A549 (cell line): ENCODE results near the gene CCDC187. TPM values are rescaled to one million over a fixed set of nuclear protein-coding genes. Genes with fewer than 3 reads are reported as not detected.

Experiments used
- ATAC-seq, 2 experiments: fragments of 200-7000 bp in 1 of 2; fragments of >200 bp in 1 of 2; cut with Nextera tagmentation in 1 of 2; cut with Tn5 transposase in 1 of 2; 3 replicates each; pipeline versions ENCODE4 v1.8.0 to v1.9.1; 2018 to 2020; ENCODE audit warnings: mild to moderate bottlenecking in 1 of 2, moderate library complexity in 1 of 2
- CTCF ChIA-PET: fragments of 300-600 bp; sonication (Branson Sonifier 250); formaldehyde crosslinking; extraction: SDS; loops from one replicate; lab custom pipeline; 2021; ENCODE audit warnings: antibody characterized with exemption, inconsistent platforms; lab: Yijun Ruan, JAX
- POLR2A ChIA-PET: fragments of 350-600 bp; formaldehyde crosslinking; extraction: SDS; loops from one replicate; lab custom pipeline; 2021; ENCODE audit warnings: antibody characterized with exemption, inconsistent platforms; lab: Yijun Ruan, JAX
- DNase-seq, 2 experiments: peaks; one replicate each; pipeline versions ENCODE4 v3.0.0 to v3.0.0-alpha.2; 2011 to 2016; ENCODE audit warnings: low read depth in 1 of 2, low spot score in 1 of 2
- FAIRE-seq: peaks from 2 replicates; lab custom pipeline; 2011; peaks lifted over from hg19 to GRCh38; lab: Jason Lieb, UNC
- H3K27ac ChIP-seq, 2 experiments: fragments of >200 bp; sonication (Bioruptor Twin); formaldehyde crosslinking; 3 replicates each; pipeline ENCODE4 v1.5.1; 2016 to 2017
- H3K4me1 ChIP-seq: fragments of >200 bp; sonication (Bioruptor Twin); formaldehyde crosslinking; 3 replicates; pipeline ENCODE4 v1.6.1; 2016
- H3K4me2 ChIP-seq: fragments of >200 bp; sonication (Bioruptor Twin); formaldehyde crosslinking; 3 replicates; pipeline ENCODE4 v1.6.1; 2016
- H3K4me3 ChIP-seq: fragments of >200 bp; sonication (Bioruptor Twin); formaldehyde crosslinking; 3 replicates; pipeline ENCODE4 v1.5.1; 2016
- H3K9me3 ChIP-seq: fragments of >200 bp; sonication (Bioruptor Twin); formaldehyde crosslinking; 3 replicates; pipeline ENCODE4 v1.6.1; 2016
- BHLHE40 ChIP-seq: IDR thresholded peaks from 2 replicates; pipeline ENCODE4 v1.6.1; 2012; ENCODE audit warnings: low read depth, low read length, inconsistent platforms
- CBX8 ChIP-seq: fragments of 200-600 bp; sonication (generic); IDR thresholded peaks from 2 replicates; pipeline ENCODE4 v1.6.1; 2016
- CEBPB ChIP-seq, 2 experiments: fragments of >200 bp in 1 of 2; sonication (Bioruptor Twin) in 1 of 2; formaldehyde crosslinking in 1 of 2; IDR thresholded peaks; 2 replicates each; pipeline ENCODE4 v1.6.1; 2012 to 2016
- CHD2 ChIP-seq: fragments of 150-350 bp; IDR thresholded peaks from 2 replicates; pipeline ENCODE4 v1.6.1; 2014; ENCODE audit warnings: low read length; ENCODE audit not compliant: partially characterized antibody
- E2F6 ChIP-seq: IDR thresholded peaks from 2 replicates; pipeline ENCODE4 v1.6.1; 2012; ENCODE audit warnings: low read depth, borderline replicate concordance
- GATA3 ChIP-seq: IDR thresholded peaks from 2 replicates; pipeline ENCODE4 v1.6.1; 2012; ENCODE audit warnings: borderline replicate concordance
- HMGXB4 ChIP-seq: fragments of 250-450 bp; sonication (Bioruptor Pico); IDR thresholded peaks from 2 replicates; pipeline ENCODE4 v1.5.0; 2021; ENCODE audit warnings: mild to moderate bottlenecking, moderate library complexity, borderline replicate concordance
- JUN ChIP-seq, 2 experiments: fragments of >200 bp; sonication (Bioruptor Twin); formaldehyde crosslinking; IDR thresholded peaks; 2 replicates in 1 of 2; 3 replicates in 1 of 2; pipeline ENCODE4 v1.6.1; 2016 to 2017
- NFE2L2 ChIP-seq: fragments of 150-350 bp; conservative IDR thresholded peaks from 2 replicates; pipeline ENCODE4 v1.6.1; 2014; ENCODE audit warnings: low read length
- RARB ChIP-seq: fragments of 250-450 bp; sonication (Bioruptor Pico); IDR thresholded peaks from 2 replicates; pipeline ENCODE4 v1.8.0; 2021; ENCODE audit warnings: mild to moderate bottlenecking, moderate library complexity
- RFX5 ChIP-seq: fragments of 450-650 bp; IDR thresholded peaks from 2 replicates; pipeline ENCODE4 v1.7.1; 2014; ENCODE audit warnings: antibody characterized with exemption, mild to moderate bottlenecking, moderate library complexity
- RNF2 ChIP-seq: fragments of 200-600 bp; sonication (generic); IDR thresholded peaks from 2 replicates; pipeline ENCODE4 v1.6.1; 2016; ENCODE audit warnings: low read depth, mild to moderate bottlenecking, antibody characterized with exemption, moderate library complexity, borderline replicate concordance
- TFCP2L1 ChIP-seq: fragments of 250-450 bp; sonication (Bioruptor Pico); IDR thresholded peaks from 2 replicates; pipeline ENCODE4 v1.5.0; 2021; ENCODE audit warnings: mild to moderate bottlenecking
- ZNF302 ChIP-seq: fragments of 250-450 bp; sonication (Bioruptor Pico); IDR thresholded peaks from 2 replicates; pipeline ENCODE4 v1.9.0; 2021; ENCODE audit warnings: inconsistent platforms, mild to moderate bottlenecking, moderate library complexity
- ZSCAN20 ChIP-seq: fragments of 250-450 bp; sonication (Bioruptor Pico); IDR thresholded peaks from 2 replicates; pipeline ENCODE4 v1.8.0; 2022; ENCODE audit warnings: mild to moderate bottlenecking, moderate library complexity
- WGBS: methylation state at CpG from one replicate; pipeline ENCODE4 v1.1.6; 2017; ENCODE audit errors: missing lambda C conversion rate; 5-methylcytosine and 5-hydroxymethylcytosine counted together
- polyA plus RNA-seq, 4 experiments: library from polyadenylated mRNA; depleted of rRNA in 3 of 4; stranded (reverse); fragments of >200 nt; fragmentation: RNase III in 1 of 4; extraction: RNeasy Plus Mini Kit Qiagen cat#74134 plus additional on column Dnase treatment in 1 of 4; gene quantifications; 2 replicates in 3 of 4; 3 replicates in 1 of 4; pipeline ENCODE4 v1.2.3, GENCODE V29; 2011 to 2017
- TF ChIP-seq, protein P1 (sequence below): fragments of >200 bp; sonication (Bioruptor Twin); formaldehyde crosslinking; IDR thresholded peaks from 2 replicates; pipeline ENCODE4 v1.6.1; 2016
- TF ChIP-seq, protein P2 (sequence below): fragments of >200 bp; sonication (Bioruptor Twin); formaldehyde crosslinking; IDR thresholded peaks from 3 replicates; pipeline ENCODE4 v1.5.1; 2016

Gene CCDC187
- polyA plus RNA-seq, 2 of the 4 experiments (the other 2 are of a cell fraction): under 0.01 TPM; not detected in 1

DNA sequence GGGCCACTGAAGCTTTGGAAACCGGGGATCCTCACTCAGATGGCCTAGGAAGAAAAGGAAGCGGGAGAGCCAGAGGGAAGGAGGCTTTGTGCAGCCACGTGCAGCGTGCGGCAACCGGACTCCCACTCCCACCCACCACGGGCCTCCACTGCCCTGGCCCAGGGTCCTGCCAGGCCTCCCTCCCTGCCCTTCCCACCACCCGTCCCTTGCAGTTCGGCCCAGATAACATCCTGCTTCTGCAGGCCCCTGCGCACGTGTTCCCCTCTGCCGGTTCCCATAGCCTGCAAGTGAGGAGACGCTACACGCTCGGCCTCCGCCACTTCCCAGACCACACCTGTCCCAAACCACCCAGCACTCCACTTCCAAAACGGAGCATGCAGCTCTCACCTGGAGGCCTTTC is 94.7 kb downstream of the CCDC187 start:
- DNase-seq (no peak), FAIRE-seq (no peak), ATAC-seq (no peak)
- Histone ChIP-seq H3K4me2 (no peak overlapping the region), H3K27ac (no peak overlapping the region), H3K4me3 (no peak overlapping the region), H3K9me3 (no peaks in the 10 kb centered on the region), H3K4me1 (no peaks in the 10 kb centered on the region)
- CTCF ChIA-PET: interaction anchor here (0.8 to 5.2 kb wide), 5 partner anchors 10 to 75 kb away, joined by 3 to 30 read pairs (median 3); no protein-coding TSS in a partner anchor
- POLR2A ChIA-PET: no interaction called here
- TF ChIP-seq GATA3 (no peak), ZNF302 (CRISPR knock-in tag) (no peak), NFE2L2 (no peak), ZSCAN20 (CRISPR knock-in tag) (no peak), RFX5 (no peak), BHLHE40 (no peak), CEBPB (IDR thresholded peaks at IDR 0.05) (no peak)
- TF ChIP-seq, protein P1, sequence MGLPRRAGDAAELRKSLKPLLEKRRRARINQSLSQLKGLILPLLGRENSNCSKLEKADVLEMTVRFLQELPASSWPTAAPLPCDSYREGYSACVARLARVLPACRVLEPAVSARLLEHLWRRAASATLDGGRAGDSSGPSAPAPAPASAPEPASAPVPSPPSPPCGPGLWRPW: no peak
- WGBS: 91% methylated on average over 17 of the region's 17 CpGs

GRCh38 chr9:136208675-136209074 is 95.2 kb downstream of the CCDC187 start:
- Histone ChIP-seq H3K27ac (no peak overlapping the region), H3K4me3 (no peak overlapping the region), H3K4me1 (no peaks in the 10 kb centered on the region), H3K9me3 (no peaks in the 10 kb centered on the region), H3K4me2 (no peak overlapping the region)
- no peak for FAIRE-seq
- WGBS: 88% methylated on average over 15 of the region's 17 CpGs
- CTCF ChIA-PET: interaction anchor here (0.6 to 5.2 kb wide), 6 partner anchors 11 to 119 kb away, joined by 3 to 30 read pairs (median 4); no protein-coding TSS in a partner anchor
- POLR2A ChIA-PET: no interaction called here
- no peak for ATAC-seq
- DNase-seq: no peak
- TF ChIP-seq, protein P2, sequence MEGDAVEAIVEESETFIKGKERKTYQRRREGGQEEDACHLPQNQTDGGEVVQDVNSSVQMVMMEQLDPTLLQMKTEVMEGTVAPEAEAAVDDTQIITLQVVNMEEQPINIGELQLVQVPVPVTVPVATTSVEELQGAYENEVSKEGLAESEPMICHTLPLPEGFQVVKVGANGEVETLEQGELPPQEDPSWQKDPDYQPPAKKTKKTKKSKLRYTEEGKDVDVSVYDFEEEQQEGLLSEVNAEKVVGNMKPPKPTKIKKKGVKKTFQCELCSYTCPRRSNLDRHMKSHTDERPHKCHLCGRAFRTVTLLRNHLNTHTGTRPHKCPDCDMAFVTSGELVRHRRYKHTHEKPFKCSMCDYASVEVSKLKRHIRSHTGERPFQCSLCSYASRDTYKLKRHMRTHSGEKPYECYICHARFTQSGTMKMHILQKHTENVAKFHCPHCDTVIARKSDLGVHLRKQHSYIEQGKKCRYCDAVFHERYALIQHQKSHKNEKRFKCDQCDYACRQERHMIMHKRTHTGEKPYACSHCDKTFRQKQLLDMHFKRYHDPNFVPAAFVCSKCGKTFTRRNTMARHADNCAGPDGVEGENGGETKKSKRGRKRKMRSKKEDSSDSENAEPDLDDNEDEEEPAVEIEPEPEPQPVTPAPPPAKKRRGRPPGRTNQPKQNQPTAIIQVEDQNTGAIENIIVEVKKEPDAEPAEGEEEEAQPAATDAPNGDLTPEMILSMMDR: no peak

GRCh38 chr9:136207616-136208015 is 96.3 kb downstream of the CCDC187 start:
- H3K4me2 ChIP-seq: no peak overlapping the region
- FAIRE-seq: no peak

More at GRCh38 chr9:136207616-136208015, 96.3 kb downstream of the CCDC187 start:
- ChIA-PET CTCF (interaction anchor here (1.0 to 5.2 kb wide), 5 partner anchors 11 to 76 kb away, joined by 4 to 30 read pairs (median 4); no protein-coding TSS in a partner anchor), POLR2A (no interaction called here)
- H3K4me1 ChIP-seq: peaks cover 4% of the 10 kb centered on the region; the same call in 1 of the 3 replicates
- DNase-seq: no peak
- no peaks in the 10 kb centered on the region for H3K9me3 ChIP-seq
- TF ChIP-seq TFCP2L1 (CRISPR knock-in tag) (no peak), E2F6 (no peak), CHD2 (no peak), RNF2 (no peak), HMGXB4 (no peak), CBX8 (no peak), RARB (CRISPR knock-in tag) (no peak), JUN (IDR thresholded peaks at IDR 0.05) (no peak), ZNF302 (CRISPR knock-in tag) (no peak)
- ATAC-seq: no peak
- H3K27ac ChIP-seq: no peak overlapping the region
- 79% methylated on average over 9 of the region's 9 CpGs for WGBS
- no peak overlapping the region for H3K4me3 ChIP-seq
